Measurements from ENCODE around the gene SPAG17.

Gene SPAG17

DNA sequence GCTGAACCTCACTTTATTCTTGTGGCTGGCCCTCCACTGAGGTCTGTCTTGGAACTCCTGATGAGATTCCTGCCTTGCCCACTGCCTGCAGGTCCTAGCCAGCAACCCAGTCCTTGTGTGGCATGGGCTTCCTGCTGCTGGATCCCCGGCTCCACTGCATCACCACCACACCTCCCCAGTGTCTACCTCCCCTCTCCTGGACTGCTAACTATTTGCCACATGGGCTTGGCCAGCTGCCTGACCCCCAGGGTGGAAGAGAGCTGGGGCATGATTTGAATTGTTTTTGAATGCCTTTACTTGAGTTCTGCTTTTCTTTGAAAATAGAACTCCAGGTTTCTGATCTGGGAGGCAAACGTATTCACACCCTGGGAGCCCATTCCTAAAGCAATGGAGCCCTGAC is 41.2 kb downstream of the SPAG17 start:
- TF ChIP-seq, protein P1, sequence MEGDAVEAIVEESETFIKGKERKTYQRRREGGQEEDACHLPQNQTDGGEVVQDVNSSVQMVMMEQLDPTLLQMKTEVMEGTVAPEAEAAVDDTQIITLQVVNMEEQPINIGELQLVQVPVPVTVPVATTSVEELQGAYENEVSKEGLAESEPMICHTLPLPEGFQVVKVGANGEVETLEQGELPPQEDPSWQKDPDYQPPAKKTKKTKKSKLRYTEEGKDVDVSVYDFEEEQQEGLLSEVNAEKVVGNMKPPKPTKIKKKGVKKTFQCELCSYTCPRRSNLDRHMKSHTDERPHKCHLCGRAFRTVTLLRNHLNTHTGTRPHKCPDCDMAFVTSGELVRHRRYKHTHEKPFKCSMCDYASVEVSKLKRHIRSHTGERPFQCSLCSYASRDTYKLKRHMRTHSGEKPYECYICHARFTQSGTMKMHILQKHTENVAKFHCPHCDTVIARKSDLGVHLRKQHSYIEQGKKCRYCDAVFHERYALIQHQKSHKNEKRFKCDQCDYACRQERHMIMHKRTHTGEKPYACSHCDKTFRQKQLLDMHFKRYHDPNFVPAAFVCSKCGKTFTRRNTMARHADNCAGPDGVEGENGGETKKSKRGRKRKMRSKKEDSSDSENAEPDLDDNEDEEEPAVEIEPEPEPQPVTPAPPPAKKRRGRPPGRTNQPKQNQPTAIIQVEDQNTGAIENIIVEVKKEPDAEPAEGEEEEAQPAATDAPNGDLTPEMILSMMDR (IDR thresholded peaks at IDR 0.05; ENCODE audit: extremely low read depth, missing control alignments) = no peak
- DNase-seq (ENCODE audit: low spot score) = no peak

DNA sequence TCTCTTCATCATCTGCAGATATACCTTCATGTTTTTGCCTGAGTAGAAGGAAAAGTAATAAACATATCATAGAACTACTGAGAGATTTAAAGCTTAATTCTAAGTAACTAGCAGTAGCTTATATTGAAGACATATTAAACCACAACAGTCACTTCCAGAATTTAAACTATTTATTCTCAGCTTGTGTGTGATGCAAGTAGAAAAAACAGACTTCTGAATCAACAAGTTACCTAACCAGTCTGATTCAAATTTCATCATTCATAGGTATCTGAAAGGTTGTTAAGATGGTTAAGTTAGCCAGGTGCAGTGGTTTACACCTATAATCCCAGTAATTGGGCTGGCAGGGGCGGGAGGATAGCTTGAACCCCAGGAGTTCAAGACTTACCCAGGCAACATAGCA is 41.9 kb downstream of the SPAG17 start:
- TF ChIP-seq, protein P1 (IDR thresholded peaks at IDR 0.05; ENCODE audit: extremely low read depth, missing control alignments) = no peak
- DNase-seq (ENCODE audit: low spot score) = no peak

DNA sequence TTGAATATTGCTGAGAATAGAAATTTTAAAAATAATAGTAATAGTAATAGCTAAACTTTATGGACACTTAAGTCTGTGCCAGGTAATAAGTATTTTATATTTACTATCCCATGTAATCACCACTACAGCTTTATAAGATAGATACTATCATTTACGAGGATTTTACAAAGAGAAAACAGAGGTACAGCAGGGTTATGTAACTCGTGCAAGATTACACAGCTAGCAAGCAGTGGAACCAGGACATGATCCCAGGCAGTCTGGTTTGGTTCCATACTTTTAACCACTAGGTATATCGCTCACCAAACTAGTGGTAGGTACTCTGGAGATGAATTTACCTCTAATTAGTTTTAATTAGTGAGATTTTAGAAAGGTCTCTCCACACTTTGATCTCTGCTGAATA is 42.5 kb downstream of the SPAG17 start:
- no peak for DNase-seq (ENCODE audit: low spot score)
- TF ChIP-seq, protein P1 (IDR thresholded peaks at IDR 0.05; ENCODE audit: extremely low read depth, missing control alignments) = no peak

DNA sequence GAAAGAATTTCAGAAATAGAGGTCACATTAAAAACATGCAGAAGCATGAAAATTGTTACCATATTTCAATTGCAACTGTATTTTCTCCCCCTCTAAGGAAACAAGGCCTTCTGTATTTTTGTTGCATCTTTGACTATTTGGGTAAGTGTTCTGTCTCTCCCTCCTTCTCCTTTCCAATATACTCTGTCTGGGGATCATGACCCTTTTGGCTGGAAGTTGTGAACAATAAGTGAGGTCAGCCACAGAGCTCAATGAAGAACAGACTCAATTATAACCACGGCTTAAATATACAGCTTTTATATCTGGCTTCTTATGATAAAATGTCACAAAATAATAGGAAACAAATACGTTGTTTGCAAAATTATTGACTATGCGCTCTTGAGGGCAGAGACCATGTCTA is 47.1 kb downstream of the SPAG17 start:
- TF ChIP-seq, protein P1 (IDR thresholded peaks at IDR 0.05; ENCODE audit: extremely low read depth, missing control alignments) = no peak
- DNase-seq (ENCODE audit: low spot score) = no peak

DNA sequence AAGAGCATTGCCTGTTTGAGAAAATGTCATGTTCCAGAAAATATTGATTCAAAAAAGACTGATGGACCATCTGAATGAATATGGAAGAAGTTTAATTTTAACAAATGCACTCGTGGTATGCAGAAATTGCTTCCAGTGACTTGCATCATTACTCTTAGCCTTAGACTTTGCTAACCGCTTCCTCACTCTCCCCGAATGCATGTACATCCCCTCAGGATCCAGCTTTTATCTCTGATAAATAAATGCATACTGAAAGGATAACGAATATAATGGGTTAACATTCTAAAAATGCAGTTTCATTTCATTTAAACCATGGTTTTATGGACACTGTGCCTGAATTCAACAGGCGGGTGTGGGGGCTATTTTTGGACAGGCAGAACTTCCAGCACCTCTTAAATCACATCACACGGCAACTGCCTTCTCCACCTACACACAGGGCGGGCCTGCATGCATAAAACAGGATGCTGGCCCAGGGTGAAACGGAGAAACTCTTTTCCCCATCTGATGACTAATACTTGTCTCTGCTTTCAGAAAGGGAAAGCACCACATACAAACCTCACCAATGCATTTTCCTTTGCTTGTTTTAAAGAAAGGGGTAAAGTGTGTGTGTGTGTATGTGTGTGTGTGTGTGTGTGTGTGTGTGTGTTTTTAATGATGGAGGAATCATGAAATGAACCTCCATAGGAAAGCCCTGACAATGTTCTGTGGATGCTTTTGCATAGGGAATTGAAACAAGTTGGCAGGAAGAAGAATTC is 48.7 kb downstream of the SPAG17 start:
- TF ChIP-seq, protein P1 (IDR thresholded peaks at IDR 0.05; ENCODE audit: extremely low read depth, missing control alignments) = no peak
- DNase-seq (ENCODE audit: low spot score) = peak; percentile 66

DNA sequence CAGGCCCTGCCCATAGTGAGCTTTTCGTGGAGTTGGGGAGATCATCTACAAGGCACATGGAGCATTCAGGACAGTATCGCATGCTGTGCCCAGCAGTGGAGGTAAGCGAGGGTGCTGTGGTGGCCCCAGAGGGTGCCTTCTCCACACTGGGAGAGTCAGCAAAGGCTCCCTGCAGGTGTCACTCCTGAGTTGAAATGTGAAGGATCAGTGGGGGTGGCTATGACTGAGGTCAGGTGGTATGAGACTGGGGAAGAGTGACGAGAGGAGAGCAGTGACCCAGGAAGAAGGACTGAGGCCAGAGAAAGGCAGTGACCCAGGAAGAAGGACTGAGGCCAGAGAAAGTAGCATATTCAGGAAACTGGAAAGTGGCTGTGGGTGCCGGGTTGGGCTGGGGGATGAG is 53.0 kb downstream of the SPAG17 start:
- TF ChIP-seq, protein P1 (IDR thresholded peaks at IDR 0.05; ENCODE audit: extremely low read depth, missing control alignments) = no peak
- DNase-seq (ENCODE audit: low spot score) = no peak

DNA sequence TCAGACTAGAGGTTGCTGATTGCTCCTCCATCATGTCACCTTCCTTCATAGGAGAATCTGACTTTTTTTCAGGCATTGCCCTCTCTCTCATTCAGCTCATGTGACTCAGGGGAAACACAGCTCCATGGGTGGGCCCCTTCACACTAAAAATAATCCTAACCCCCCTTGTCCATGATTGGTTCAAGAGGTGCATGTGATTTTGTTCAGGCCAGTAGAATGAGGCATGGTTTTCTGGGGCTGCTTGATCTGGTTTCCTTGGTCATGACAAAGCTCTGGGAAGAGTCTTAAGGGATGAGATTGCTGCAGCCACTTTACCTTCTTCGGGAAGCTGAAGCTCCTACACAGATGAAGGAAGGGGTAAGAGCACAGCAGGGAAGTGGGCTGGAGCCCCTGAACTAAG is 56.3 kb downstream of the SPAG17 start:
- TF ChIP-seq, protein P1 (IDR thresholded peaks at IDR 0.05; ENCODE audit: extremely low read depth, missing control alignments) = no peak
- DNase-seq (ENCODE audit: low spot score) = no peak
